H1 (cell line): ENCODE results near the gene TRDMT1. TPM values are rescaled to one million over a fixed set of nuclear protein-coding genes. Genes with fewer than 3 reads are reported as not detected.

Experiments
- CTCF ChIA-PET: fragments of 300-600 bp; sonication (Branson Sonifier 250); formaldehyde crosslinking; loops from one replicate; lab custom pipeline; 2021; ENCODE audit not compliant: partially characterized antibody; lab: Charles Lee
- POLR2A ChIA-PET: fragments of 300-600 bp; sonication (Branson Sonifier 250); formaldehyde crosslinking; loops from one replicate; lab custom pipeline; 2021; ENCODE audit warnings: inconsistent platforms; ENCODE audit not compliant: partially characterized antibody; lab: Charles Lee
- DNase-seq, 2 experiments: peaks; one replicate each; pipeline versions ENCODE4 v3.0.0 to v3.0.0-alpha.2; 2010 to 2022; ENCODE audit warnings: low spot score in 2 of 2, low read depth in 1 of 2, mixed read lengths in 1 of 2
- FAIRE-seq: peaks from 2 replicates; lab custom pipeline; 2011; peaks lifted over from hg19 to GRCh38; lab: Jason Lieb, UNC
- H2AFZ ChIP-seq: 2 replicates; pipeline ENCODE4 v1.8.1; 2012; ENCODE audit warnings: low read length, inconsistent platforms
- H2AK5ac ChIP-seq: 2 replicates; pipeline ENCODE4 v1.6.1; 2013; ENCODE audit warnings: low read depth, low read length
- H2BK120ac ChIP-seq: replicated peaks from 2 replicates; pipeline ENCODE3; 2013; ENCODE audit warnings: low read depth, low read length, inconsistent platforms
- H2BK12ac ChIP-seq: 2 replicates; pipeline ENCODE4 v1.6.1; 2013; ENCODE audit warnings: low read depth, low read length
- H2BK15ac ChIP-seq: 2 replicates; pipeline ENCODE4 v1.6.1; 2013; ENCODE audit warnings: low read length
- H2BK20ac ChIP-seq: 2 replicates; pipeline ENCODE4 v1.6.1; 2013; ENCODE audit warnings: low read length
- H2BK5ac ChIP-seq: 2 replicates; pipeline ENCODE4 v1.6.1; 2013; ENCODE audit warnings: low read depth, low read length
- H3K14ac ChIP-seq: 2 replicates; pipeline ENCODE4 v1.6.1; 2013; ENCODE audit warnings: inconsistent platforms; ENCODE audit not compliant: insufficient read length
- H3K18ac ChIP-seq: 2 replicates; pipeline ENCODE4 v1.6.1; 2013; ENCODE audit warnings: low read length; ENCODE audit errors: extremely low read depth
- H3K23ac ChIP-seq: 2 replicates; pipeline ENCODE4 v1.6.1; 2013; ENCODE audit warnings: inconsistent platforms; ENCODE audit not compliant: insufficient read length
- H3K23me2 ChIP-seq: 2 replicates; pipeline ENCODE4 v1.6.1; 2013; ENCODE audit warnings: low read depth, low read length
- H3K27ac ChIP-seq: 2 replicates; pipeline ENCODE4 v1.6.1; 2011; ENCODE audit warnings: low read depth, low read length, inconsistent platforms
- H3K27me3 ChIP-seq, 4 experiments: replicated peaks in 1 of 4; 1 replicate in 1 of 4; 2 replicates in 3 of 4; pipeline versions ENCODE4 v1.6.1 to v1.8.1; 2011 to 2013; ENCODE audit warnings: low read length in 3 of 4, mild to moderate bottlenecking in 3 of 4, inconsistent platforms in 2 of 4, mixed read lengths in 2 of 4, moderate library complexity in 1 of 4; ENCODE audit not compliant: control insufficient read depth in 3 of 4, insufficient read depth in 3 of 4; ENCODE audit errors: extremely low read depth in 1 of 4
- H3K36me3 ChIP-seq, 4 experiments: 2 replicates each; pipeline versions ENCODE4 v1.6.1 to v1.8.1; 2011 to 2013; ENCODE audit warnings: mild to moderate bottlenecking in 4 of 4, low read length in 3 of 4, moderate library complexity in 2 of 4, control low read depth in 1 of 4, inconsistent platforms in 1 of 4; ENCODE audit not compliant: insufficient read depth in 4 of 4, control insufficient read depth in 2 of 4
- H3K4ac ChIP-seq: replicated peaks from 2 replicates; pipeline ENCODE3; 2013; ENCODE audit warnings: low read length, low read depth, mixed read lengths, inconsistent platforms; ENCODE audit not compliant: insufficient read length
- H3K4me1 ChIP-seq, 4 experiments: replicated peaks in 1 of 4; 1 replicate in 1 of 4; 2 replicates in 3 of 4; pipeline versions ENCODE4 v1.6.1 to v1.8.1; 2011 to 2013; ENCODE audit warnings: low read length in 3 of 4, inconsistent platforms in 2 of 4, mixed read lengths in 1 of 4; ENCODE audit not compliant: insufficient read depth in 4 of 4, control insufficient read depth in 3 of 4
- H3K4me2 ChIP-seq, 2 experiments: 2 replicates each; pipeline versions ENCODE4 v1.6.1 to v1.8.1; 2011 to 2013; ENCODE audit warnings: low read depth in 2 of 2, low read length in 2 of 2, control low read depth in 1 of 2, inconsistent platforms in 1 of 2, mild to moderate bottlenecking in 1 of 2; ENCODE audit not compliant: insufficient read depth in 1 of 2
- H3K4me3 ChIP-seq, 4 experiments: fragments of 200-600, 300-600 bp in 1 of 4; sonication (generic), shearing (Covaris generic), sonication (Bioruptor Twin) in 1 of 4; 2 replicates each; pipeline versions ENCODE4 v1.5.1 to v1.8.1; 2011 to 2016; ENCODE audit warnings: low read length in 4 of 4, low read depth in 3 of 4, control low read depth in 2 of 4, inconsistent platforms in 2 of 4, mild to moderate bottlenecking in 2 of 4, mixed read lengths in 1 of 4, moderate library complexity in 1 of 4; ENCODE audit not compliant: insufficient read depth in 2 of 4; ENCODE audit errors: extremely low read depth in 1 of 4
- H3K56ac ChIP-seq: replicated peaks from 2 replicates; pipeline ENCODE3; 2013; ENCODE audit warnings: low read depth, mild to moderate bottlenecking, mixed read lengths, low read length, inconsistent platforms; ENCODE audit not compliant: insufficient read length
- H3K79me1 ChIP-seq: 2 replicates; pipeline ENCODE4 v1.6.1; 2013; ENCODE audit warnings: low read depth, low read length, control low read depth
- H3K79me2 ChIP-seq, 2 experiments: 2 replicates each; pipeline versions ENCODE4 v1.6.1 to v1.8.1; 2012 to 2013; ENCODE audit warnings: low read length in 2 of 2, mild to moderate bottlenecking in 2 of 2, inconsistent platforms in 1 of 2; ENCODE audit not compliant: insufficient read depth in 2 of 2, control insufficient read depth in 1 of 2
- H3K9ac ChIP-seq, 4 experiments: replicated peaks in 1 of 4; 1 replicate in 1 of 4; 2 replicates in 3 of 4; pipeline versions ENCODE4 v1.6.1 to v1.8.1; 2011 to 2013; ENCODE audit warnings: low read depth in 3 of 4, low read length in 3 of 4, control low read depth in 2 of 4, mild to moderate bottlenecking in 2 of 4, moderate library complexity in 2 of 4, inconsistent platforms in 1 of 4; ENCODE audit errors: extremely low read depth in 1 of 4
- H3K9me3 ChIP-seq, 2 experiments: 2 replicates each; pipeline versions ENCODE4 v1.6.1 to v1.8.1; 2012 to 2013; ENCODE audit warnings: mild to moderate bottlenecking in 2 of 2, moderate library complexity in 2 of 2, control low read depth in 1 of 2, inconsistent platforms in 1 of 2, low read depth in 1 of 2, low read length in 1 of 2, mixed read lengths in 1 of 2; ENCODE audit not compliant: insufficient read depth in 2 of 2
- H4K20me1 ChIP-seq, 2 experiments: replicated peaks in 1 of 2; 2 replicates each; pipeline versions ENCODE3 to v1.8.1; 2011 to 2013; ENCODE audit warnings: inconsistent platforms in 2 of 2, low read length in 2 of 2, mild to moderate bottlenecking in 1 of 2; ENCODE audit not compliant: insufficient read depth in 2 of 2, control insufficient read depth in 1 of 2
- H4K5ac ChIP-seq: 2 replicates; pipeline ENCODE4 v1.6.1; 2013; ENCODE audit warnings: low read length, low read depth, mixed read lengths, inconsistent platforms; ENCODE audit not compliant: insufficient read length
- H4K8ac ChIP-seq: 2 replicates; pipeline ENCODE4 v1.8.0; 2013; ENCODE audit warnings: mild to moderate bottlenecking, moderate library complexity, low read length, inconsistent platforms; ENCODE audit not compliant: insufficient read depth; ENCODE audit errors: extremely low read depth
- H4K91ac ChIP-seq: replicated peaks from 2 replicates; pipeline ENCODE3; 2013; ENCODE audit warnings: low read length, mixed read lengths, inconsistent platforms; ENCODE audit not compliant: insufficient read length
- EGR1 ChIP-seq: IDR thresholded peaks from 2 replicates; pipeline ENCODE4 v1.6.1; 2011; ENCODE audit warnings: low read depth, low read length, borderline replicate concordance
- JUND ChIP-seq: IDR thresholded peaks from 2 replicates; pipeline ENCODE4 v1.6.1; 2011; ENCODE audit warnings: mild to moderate bottlenecking, improper control_type of control experiment, low read length
- KDM1A ChIP-seq: fragments of 200-600, 300-600 bp; sonication (generic); IDR thresholded peaks from 2 replicates; pipeline ENCODE4 v1.7.1; 2016; ENCODE audit warnings: mild to moderate bottlenecking, low read length, borderline replicate concordance
- MAX ChIP-seq: IDR thresholded peaks from 2 replicates; pipeline ENCODE4 v1.6.1; 2012; ENCODE audit warnings: inconsistent platforms
- RNF2 ChIP-seq: fragments of 200-900, 300-1000 bp; sonication (generic); IDR thresholded peaks from 2 replicates; pipeline ENCODE4 v1.7.1; 2016; ENCODE audit warnings: borderline replicate concordance, low read depth, mild to moderate bottlenecking, antibody characterized with exemption, low read length; ENCODE audit not compliant: poor library complexity, severe bottlenecking; ENCODE audit errors: missing control alignments
- SP2 ChIP-seq: IDR thresholded peaks from 2 replicates; pipeline ENCODE4 v1.6.1; 2012; ENCODE audit warnings: mild to moderate bottlenecking, low read length, inconsistent platforms
- WGBS, 2 experiments: shearing (Covaris generic) in 1 of 2; methylation state at CpG; one replicate each; pipeline versions ENCODE4 v1.1.6 to v1.1.7; 2013 to 2015; ENCODE audit warnings: low lambda C conversion rate in 2 of 2, mixed read lengths in 2 of 2, inconsistent platforms in 1 of 2, low coverage in 1 of 2, missing lambda C conversion rate in 1 of 2; ENCODE audit not compliant: insufficient replicate concordance in 2 of 2, insufficient coverage in 1 of 2, insufficient read length in 1 of 2; ENCODE audit errors: extremely low coverage in 1 of 2, missing lambda C conversion rate in 1 of 2; 5-methylcytosine and 5-hydroxymethylcytosine counted together
- polyA plus RNA-seq, 7 experiments: library from polyadenylated mRNA; depleted of rRNA in 3 of 7; stranded (reverse) in 5 of 7; unstranded in 2 of 7; fragments of >200 nt in 5 of 7; fragments of 200-250 nt in 2 of 7; gene quantifications; 1 replicate in 5 of 7; 2 replicates in 1 of 7; 4 replicates in 1 of 7; pipeline versions ENCODE4 v1.2.1 to v1.2.3, GENCODE V29; 2011 to 2013; ENCODE audit warnings: missing spikeins in 2 of 7, mixed read lengths in 2 of 7
- total RNA-seq: library from RNA; stranded (reverse); fragmentation: NEBNext Ultra II Directional; extraction: Animal tissue kit (Norgen Biotek cat#: 25700); gene quantifications from 2 replicates; pipeline ENCODE4 v1.2.1, GENCODE V29; 2021

Gene TRDMT1
- total and polyA plus RNA-seq, 2 of the 8 experiments (the other 6 are each of a cell fraction or from before 2014, with no cell fraction given), result 7.4 to 21.4 TPM

GRCh38 chr10:17169803-17170202 is 31.7 kb downstream of the TRDMT1 start:
- H2AFZ ChIP-seq, result no peak overlapping the region
- FAIRE-seq (no peak), DNase-seq (no peak)
- H3K56ac ChIP-seq, result no peak overlapping the region
- no peak overlapping the region for H3K9ac ChIP-seq
- H3K9me3 ChIP-seq, result no peaks in the 10 kb centered on the region
- H2BK15ac ChIP-seq, result no peak overlapping the region
- H2BK5ac ChIP-seq, result no peak overlapping the region
- ChIA-PET CTCF (no interaction called here), POLR2A (interaction anchor here (1.0 kb wide), 1 partner anchor 31 kb away, joined by 4 read pairs; no protein-coding TSS in a partner anchor)
- no peak overlapping the region for H3K18ac ChIP-seq
- 83% methylated on average over 4 of the region's 4 CpGs; no CpG with 5 or more reads in 1 of the 2 experiments for WGBS, 2 experiments
- H3K36me3 ChIP-seq, result peaks cover 0 to 5% (median 0%) of the 10 kb centered on the region in 4 experiments; a peak in 2 of 8 replicates
- TF ChIP-seq JUND (no peak), RNF2 (no peak), MAX (no peak), KDM1A (no peak), EGR1 (no peak), SP2 (no peak)
- no peak overlapping the region for H3K4ac ChIP-seq
- no peaks in the 10 kb centered on the region for H3K4me1 ChIP-seq
- H3K23me2 ChIP-seq, result no peaks in the 10 kb centered on the region
- no peak overlapping the region for H3K14ac ChIP-seq
- H2BK12ac ChIP-seq, result no peak overlapping the region
- H2BK120ac ChIP-seq, result no peak overlapping the region
- no peak overlapping the region for H2AK5ac ChIP-seq
- no peak overlapping the region for H3K4me2 ChIP-seq
- no peaks in the 10 kb centered on the region for H3K27me3 ChIP-seq
- no peaks in the 10 kb centered on the region for H3K79me2 ChIP-seq
- H2BK20ac ChIP-seq, result no peak overlapping the region
- H3K23ac ChIP-seq, result no peak overlapping the region
- no peak overlapping the region for H4K5ac ChIP-seq
- no peak overlapping the region for H4K91ac ChIP-seq
- H3K27ac ChIP-seq, result no peak overlapping the region
- H4K8ac ChIP-seq, result no peak overlapping the region
- no peaks in the 10 kb centered on the region for H4K20me1 ChIP-seq
- H3K79me1 ChIP-seq, result no peaks in the 10 kb centered on the region
- no peak overlapping the region for H3K4me3 ChIP-seq
